Gastrocnemius medialis (tissue), 4 donors: ENCODE results near the gene MKLN1. TPM values are rescaled to one million over a fixed set of nuclear protein-coding genes. Genes with fewer than 3 reads are reported as not detected.

Experiments
- ATAC-seq, 2 donors: fragments of 150-250 bp; one replicate each; pipeline ENCODE4 v1.9.1; 2016
- DNase-seq, 2 donors: peaks; one replicate each; pipeline ENCODE4 v3.0.0-alpha.2; 2019
- H3K27ac ChIP-seq, 4 donors: fragments of 200-600 bp; sonication (generic); 1 replicate in 1 of 4; 2 replicates in 3 of 4; pipeline ENCODE4 v1.5.1; 2016 to 2018; ENCODE audit warnings: mild to moderate bottlenecking in 2 of 4, moderate library complexity in 1 of 4
- H3K27me3 ChIP-seq, 3 donors: fragments of 200-600 bp; sonication (generic) in 2 of 3; 1 replicate in 1 of 3; 2 replicates in 2 of 3; pipeline versions ENCODE4 v1.5.1 to v1.6.0; 2016 to 2019; ENCODE audit warnings: mild to moderate bottlenecking in 1 of 3, moderate library complexity in 1 of 3
- H3K36me3 ChIP-seq, 2 donors: fragments of 200-600 bp; sonication (generic) in 1 of 2; one replicate each; pipeline ENCODE4 v1.5.1; 2017 to 2018
- H3K4me1 ChIP-seq, 2 donors: fragments of 200-600 bp; sonication (generic) in 1 of 2; one replicate each; pipeline ENCODE4 v1.5.1; 2016 to 2017; ENCODE audit warnings: mild to moderate bottlenecking in 2 of 2
- H3K4me3 ChIP-seq, 4 donors: fragments of 200-600 bp; sonication (generic) in 3 of 4; 1 replicate in 1 of 4; 2 replicates in 3 of 4; pipeline ENCODE4 v1.5.1; 2016 to 2019; ENCODE audit warnings: mild to moderate bottlenecking in 2 of 4
- H3K9me3 ChIP-seq, 3 donors: fragments of 200-600 bp; sonication (generic) in 2 of 3; 1 replicate in 1 of 3; 2 replicates in 2 of 3; pipeline ENCODE4 v1.5.1; 2016 to 2019
- POLR2A ChIP-seq, 2 donors: fragments of 450-650 bp; IDR thresholded peaks; one replicate each; pipeline ENCODE4 v1.6.1; 2017; ENCODE audit warnings: antibody characterized with exemption in 2 of 2, mild to moderate bottlenecking in 2 of 2, moderate library complexity in 2 of 2
- in situ Hi-C, 4 donors: fragments of 200-750 bp; cut with MboI; loops; one replicate each; pipeline versions ENCODE4 v1.15.0 to v1.8.0; 2017; ENCODE audit warnings: low sequenced_read_pairs in 4 of 4
- intact Hi-C: fragments of 100-400 bp; cut with DNase I; formaldehyde crosslinking; loops from one replicate; pipeline ENCODE4 v1.15.1; 2023; ENCODE audit warnings: low total_unique reads
- total RNA-seq, 4 donors: library from RNA; depleted of rRNA; stranded (reverse); fragments of >200 nt; gene quantifications; one replicate each; pipeline versions ENCODE4 v1.1.0 to v1.2.3, GENCODE V29; 2016
- TF ChIP-seq, protein P1 (sequence below), 5 experiments: fragments of 450-650 bp in 3 of 5; fragments of 200-600 bp in 2 of 5; sonication (generic) in 2 of 5; IDR thresholded peaks in 4 of 5; conservative IDR thresholded peaks in 1 of 5; 1 replicate in 4 of 5; 2 replicates in 1 of 5; pipeline ENCODE4 v1.5.1; 2016 to 2019; ENCODE audit warnings: antibody characterized with exemption in 5 of 5, mild to moderate bottlenecking in 3 of 5, moderate library complexity in 3 of 5

The MKLN1 gene
- total RNA-seq, 4 donors from 2014 or later, result 29.1 to 81.1 (median 48.9) TPM

DNA sequence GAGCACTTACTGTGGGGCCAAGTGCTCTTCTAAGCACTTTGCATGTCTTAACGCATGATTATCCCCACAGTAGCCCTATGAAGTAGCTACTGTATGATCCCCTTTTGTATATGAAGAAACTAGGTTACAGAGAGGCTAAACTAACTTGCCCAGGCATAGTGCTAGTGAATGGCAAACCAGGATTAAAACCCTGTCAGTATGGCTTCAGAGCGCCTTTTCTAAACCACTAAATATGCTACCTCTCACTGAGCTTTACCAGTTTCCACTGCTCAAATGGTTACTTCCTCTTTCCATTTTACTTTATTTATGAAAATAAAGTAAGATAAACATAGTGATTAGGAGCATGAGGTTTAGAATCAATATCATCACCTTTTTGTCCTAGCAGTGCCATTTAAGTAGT lies 155.1 kb downstream of the MKLN1 start:
- DNase-seq (no peak), ATAC-seq (no peak)
- no peaks in the 10 kb centered on the region for H3K27me3 ChIP-seq
- H3K27ac ChIP-seq, result no peak overlapping the region
- H3K4me3 ChIP-seq, result no peak overlapping the region
- H3K4me1 ChIP-seq, result peaks cover 8 to 32% of the 10 kb centered on the region in 2 donors
- TF ChIP-seq, protein P1, sequence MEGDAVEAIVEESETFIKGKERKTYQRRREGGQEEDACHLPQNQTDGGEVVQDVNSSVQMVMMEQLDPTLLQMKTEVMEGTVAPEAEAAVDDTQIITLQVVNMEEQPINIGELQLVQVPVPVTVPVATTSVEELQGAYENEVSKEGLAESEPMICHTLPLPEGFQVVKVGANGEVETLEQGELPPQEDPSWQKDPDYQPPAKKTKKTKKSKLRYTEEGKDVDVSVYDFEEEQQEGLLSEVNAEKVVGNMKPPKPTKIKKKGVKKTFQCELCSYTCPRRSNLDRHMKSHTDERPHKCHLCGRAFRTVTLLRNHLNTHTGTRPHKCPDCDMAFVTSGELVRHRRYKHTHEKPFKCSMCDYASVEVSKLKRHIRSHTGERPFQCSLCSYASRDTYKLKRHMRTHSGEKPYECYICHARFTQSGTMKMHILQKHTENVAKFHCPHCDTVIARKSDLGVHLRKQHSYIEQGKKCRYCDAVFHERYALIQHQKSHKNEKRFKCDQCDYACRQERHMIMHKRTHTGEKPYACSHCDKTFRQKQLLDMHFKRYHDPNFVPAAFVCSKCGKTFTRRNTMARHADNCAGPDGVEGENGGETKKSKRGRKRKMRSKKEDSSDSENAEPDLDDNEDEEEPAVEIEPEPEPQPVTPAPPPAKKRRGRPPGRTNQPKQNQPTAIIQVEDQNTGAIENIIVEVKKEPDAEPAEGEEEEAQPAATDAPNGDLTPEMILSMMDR (IDR thresholded peaks at IDR 0.05 in 4 of 5, conservative IDR thresholded peaks at IDR 0.05 in 1 of 5), result no peak
- TF ChIP-seq POLR2A (IDR thresholded peaks at IDR 0.05), result no peak
- peaks cover 0 to 12% of the 10 kb centered on the region in 2 donors for H3K36me3 ChIP-seq
- no peaks in the 10 kb centered on the region for H3K9me3 ChIP-seq
- in situ Hi-C loops (no loop called here), intact Hi-C loops (no loop called here)

DNA sequence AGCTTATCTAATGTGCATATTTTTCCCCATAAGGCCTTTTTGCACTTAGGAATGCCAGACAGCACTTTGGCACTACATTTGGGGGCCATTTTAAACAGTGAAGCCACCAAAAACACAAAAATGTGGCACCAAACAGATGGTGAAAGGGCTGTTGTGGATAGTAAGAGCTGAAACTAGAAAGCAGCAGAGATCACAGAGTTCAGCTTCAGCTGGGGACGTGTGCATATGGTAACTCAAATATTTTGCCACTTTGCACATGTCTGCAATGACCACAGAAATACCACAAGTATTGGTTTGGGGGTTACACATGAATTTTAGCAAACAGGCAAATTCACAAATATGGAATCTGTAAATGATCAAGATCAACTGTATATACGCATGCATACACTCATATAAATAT lies 155.9 kb downstream of the MKLN1 start:
- intact Hi-C loops (no loop called here), in situ Hi-C loops (no loop called here)
- no peak overlapping the region for H3K4me3 ChIP-seq
- H3K27me3 ChIP-seq, result no peaks in the 10 kb centered on the region
- DNase-seq, result no peak
- ATAC-seq, result no peak
- peaks cover 0 to 9% of the 10 kb centered on the region in 2 donors for H3K36me3 ChIP-seq
- TF ChIP-seq POLR2A (IDR thresholded peaks at IDR 0.05), result no peak
- TF ChIP-seq, protein P1 (IDR thresholded peaks at IDR 0.05 in 4 of 5, conservative IDR thresholded peaks at IDR 0.05 in 1 of 5), result no peak
- H3K4me1 ChIP-seq, result peaks cover 8 to 32% of the 10 kb centered on the region in 2 donors
- H3K27ac ChIP-seq, result no peak overlapping the region
- no peaks in the 10 kb centered on the region for H3K9me3 ChIP-seq

DNA sequence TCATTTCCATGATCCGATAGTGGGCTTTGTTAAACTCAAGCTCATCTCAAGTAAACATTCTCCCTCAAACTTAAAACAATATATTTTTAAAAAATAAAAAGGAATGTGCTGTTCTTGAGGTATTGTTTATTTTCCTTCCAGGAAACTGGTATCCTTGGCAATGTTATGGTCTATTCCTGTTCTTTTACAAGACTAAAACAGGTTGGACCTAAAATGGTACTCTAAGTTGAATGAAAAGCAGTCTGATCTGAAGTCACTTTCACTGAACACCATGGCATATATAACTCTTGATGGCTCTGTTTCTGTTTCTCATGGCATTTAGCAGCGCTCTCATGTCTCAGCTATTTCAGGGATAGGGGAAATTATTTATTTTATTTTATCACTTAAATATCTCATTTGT lies 158.7 kb downstream of the MKLN1 start:
- H3K9me3 ChIP-seq, result no peaks in the 10 kb centered on the region
- peaks cover 8 to 25% of the 10 kb centered on the region in 2 donors for H3K4me1 ChIP-seq
- intact Hi-C loops, result no loop called here
- H3K36me3 ChIP-seq, result no peaks in the 10 kb centered on the region
- ATAC-seq (no peak), DNase-seq (no peak)
- peak overlapping the region in 3 of 4 donors; percentile 3 to 40 (median 16) for H3K27ac ChIP-seq
- H3K4me3 ChIP-seq, result no peak overlapping the region
- no peaks in the 10 kb centered on the region for H3K27me3 ChIP-seq
- in situ Hi-C loops, result no loop called here
- no peak for TF ChIP-seq POLR2A (IDR thresholded peaks at IDR 0.05)

DNA sequence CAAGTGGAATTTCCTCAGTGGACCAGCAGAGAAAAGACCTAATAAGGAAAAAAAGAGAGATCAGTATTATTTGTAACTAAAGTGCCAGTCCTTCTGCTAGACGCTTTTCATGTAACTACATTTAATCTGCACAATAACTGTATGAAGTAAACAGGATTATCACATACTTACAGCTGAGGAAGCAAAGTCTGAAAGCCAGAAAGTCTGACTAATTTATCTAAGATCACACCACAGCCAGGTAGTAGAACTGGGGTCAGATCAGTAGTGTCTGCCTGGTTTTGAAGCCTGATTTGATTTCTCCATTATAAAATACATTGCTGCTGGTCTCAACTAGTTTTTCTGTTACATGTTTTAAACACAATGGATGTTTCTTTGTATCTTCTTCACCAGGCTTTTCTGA lies 159.5 kb downstream of the MKLN1 start:
- Histone ChIP-seq H3K27me3 (no peaks in the 10 kb centered on the region), H3K4me3 (no peak overlapping the region), H3K27ac (peak overlapping the region in 3 of 4 donors; percentile 12 to 40 (median 17)), H3K4me1 (peaks cover 8 to 25% of the 10 kb centered on the region in 2 donors), H3K36me3 (no peaks in the 10 kb centered on the region), H3K9me3 (no peaks in the 10 kb centered on the region)
- DNase-seq, result no peak
- ATAC-seq, result no peak
- intact Hi-C loops (no loop called here), in situ Hi-C loops (no loop called here)
- TF ChIP-seq, protein P1 (IDR thresholded peaks at IDR 0.05 in 4 of 5, conservative IDR thresholded peaks at IDR 0.05 in 1 of 5), result no peak
- TF ChIP-seq POLR2A (IDR thresholded peaks at IDR 0.05), result no peak

DNA sequence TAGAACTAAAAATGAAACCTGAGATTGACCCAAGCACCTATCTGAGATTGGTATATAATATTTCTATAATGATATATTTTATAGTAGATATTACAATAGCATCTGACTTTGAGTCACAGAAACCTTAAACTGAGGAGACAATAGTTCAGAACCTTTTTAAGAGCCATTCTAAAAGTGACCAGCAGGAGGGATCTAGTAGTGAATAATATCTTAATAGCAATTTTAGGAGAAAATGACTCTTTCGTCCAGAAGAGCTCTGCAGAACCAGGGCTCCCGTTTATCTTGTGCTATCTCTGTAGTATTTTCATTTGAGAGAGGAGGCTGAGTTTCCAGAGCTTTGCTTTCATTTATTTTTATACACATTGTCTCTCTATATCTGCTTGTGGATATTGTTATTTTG lies 160.7 kb downstream of the MKLN1 start:
- H3K27ac ChIP-seq, result peak overlapping the region in 1 of 4 donors; percentile 17
- no peak for ATAC-seq
- intact Hi-C loops, result no loop called here
- in situ Hi-C loops, result no loop called here
- H3K9me3 ChIP-seq, result no peaks in the 10 kb centered on the region
- H3K4me1 ChIP-seq, result peaks cover 8 to 25% of the 10 kb centered on the region in 2 donors
- H3K27me3 ChIP-seq, result no peaks in the 10 kb centered on the region
- H3K4me3 ChIP-seq, result no peak overlapping the region
- no peak for DNase-seq
- TF ChIP-seq POLR2A (IDR thresholded peaks at IDR 0.05), result no peak
- TF ChIP-seq, protein P1 (IDR thresholded peaks at IDR 0.05 in 4 of 5, conservative IDR thresholded peaks at IDR 0.05 in 1 of 5), result peak in 2 of 5 experiments; percentile 14 to 21
- no peaks in the 10 kb centered on the region for H3K36me3 ChIP-seq
